ENCODE data around the gene NREP. TPM values are rescaled to one million over a fixed set of nuclear protein-coding genes. Genes with fewer than 3 reads are reported as not detected.

NREP gene
- total and polyA plus RNA-seq, 10 of the 15 experiments (the other 5 are each of a cell fraction or from before 2014, with no cell fraction given) = 20.6 to 117 (median 32.2) TPM

GRCh38 chr5:111756581-111757354 is at the start of gene NREP (continued):
- no peak for TF ChIP-seq SIN3A (IDR thresholded peaks at IDR 0.05; ENCODE audit: low read depth, low read length)
- no peak for TF ChIP-seq ZNF592 (IDR thresholded peaks at IDR 0.05)
- no peak for TF ChIP-seq NKRF (conservative IDR thresholded peaks at IDR 0.05)
- TF ChIP-seq PML (IDR thresholded peaks at IDR 0.05; ENCODE audit: low read length) = no peak
- 0 out of 4 replicates have a peak, but pooled peaks have one; percentile 3 to 4 for TF ChIP-seq IKZF2 (IDR thresholded peaks at IDR 0.05)

- in situ Hi-C loops (cut with MboI) = no loop called here
- H3K9ac ChIP-seq (ENCODE audit: control insufficient read depth, insufficient read depth, low read length) = no peak overlapping the region
- H3K9me3 ChIP-seq (replicated peaks; ENCODE audit: control insufficient read depth, insufficient read depth, low read length) = no peaks in the 10 kb centered on the region
- ChIA-PET POLR2A (no interaction called here), CTCF (no interaction called here), SMC1A (ENCODE audit: uncharacterized antibody, unreplicated experiment) (no interaction called here), RAD21 (ENCODE audit: unreplicated experiment) (no interaction called here)
- H3K4me2 ChIP-seq (ENCODE audit: control insufficient read depth, insufficient read depth) = no peak overlapping the region
- no peak overlapping the region for H3K4me3 ChIP-seq
- H3K4me1 ChIP-seq (ENCODE audit: control insufficient read depth, insufficient read depth, low read length) = no peaks in the 10 kb centered on the region
- no peaks in the 10 kb centered on the region for H4K20me1 ChIP-seq (ENCODE audit: control insufficient read depth, insufficient read depth)
- no peaks in the 10 kb centered on the region for H3K36me3 ChIP-seq (ENCODE audit: control insufficient read depth in 2 of 2, insufficient read depth in 2 of 2, low read length in 1 of 2)
- no peaks in the 10 kb centered on the region for H3K27me3 ChIP-seq (replicated peaks in 1 of 2; ENCODE audit: control insufficient read depth in 2 of 2, insufficient read depth in 2 of 2, low read length in 1 of 2)
- WGBS (ENCODE audit: insufficient coverage, insufficient replicate concordance, low lambda C conversion rate, missing lambda C conversion rate) = 54% methylated on average over 2 of the region's 2 CpGs
- ATAC-seq = no peak
- intact Hi-C loops (cut with micrococcal nuclease; ENCODE audit: unreplicated experiment) = no loop called here
- DNase-seq (ENCODE audit: low read depth, low spot score) = no peak
- BruUV-seq (replicated peaks) = no TSS peak
- no peak overlapping the region for H3K27ac ChIP-seq (ENCODE audit: control insufficient read depth, insufficient read depth)
- no peak for FAIRE-seq
- H2AFZ ChIP-seq (ENCODE audit: control insufficient read depth, low read depth, low read length) = no peak overlapping the region
- no peaks in the 10 kb centered on the region for H3K79me2 ChIP-seq (ENCODE audit: control insufficient read depth, insufficient read depth, low read length)
- TF ChIP-seq PRDM15 (CRISPR knock-in tag; IDR thresholded peaks at IDR 0.05) (no peak), POLR2AphosphoS2 (IDR thresholded peaks at IDR 0.05; ENCODE audit: low read depth, low read length) (no peak), RELB (IDR thresholded peaks at IDR 0.05; ENCODE audit: low read depth) (no peak), POU2F2 (IDR thresholded peaks at IDR 0.05; ENCODE audit: borderline replicate concordance, low read depth, low read length) (no peak), CHD4 (IDR thresholded peaks at IDR 0.05) (no peak)
These were observed 49.8 kb upstream of the NREP start for GRCh38 chr5:111806753-111807152.

Measured in GM12878 (cell line).